ENCODE data around the gene G0S2.
A peak's percentile ranks its signal among the peaks of the same experiment; 100 is the strongest.

The G0S2 gene, protein sequence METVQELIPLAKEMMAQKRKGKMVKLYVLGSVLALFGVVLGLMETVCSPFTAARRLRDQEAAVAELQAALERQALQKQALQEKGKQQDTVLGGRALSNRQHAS

DNA sequence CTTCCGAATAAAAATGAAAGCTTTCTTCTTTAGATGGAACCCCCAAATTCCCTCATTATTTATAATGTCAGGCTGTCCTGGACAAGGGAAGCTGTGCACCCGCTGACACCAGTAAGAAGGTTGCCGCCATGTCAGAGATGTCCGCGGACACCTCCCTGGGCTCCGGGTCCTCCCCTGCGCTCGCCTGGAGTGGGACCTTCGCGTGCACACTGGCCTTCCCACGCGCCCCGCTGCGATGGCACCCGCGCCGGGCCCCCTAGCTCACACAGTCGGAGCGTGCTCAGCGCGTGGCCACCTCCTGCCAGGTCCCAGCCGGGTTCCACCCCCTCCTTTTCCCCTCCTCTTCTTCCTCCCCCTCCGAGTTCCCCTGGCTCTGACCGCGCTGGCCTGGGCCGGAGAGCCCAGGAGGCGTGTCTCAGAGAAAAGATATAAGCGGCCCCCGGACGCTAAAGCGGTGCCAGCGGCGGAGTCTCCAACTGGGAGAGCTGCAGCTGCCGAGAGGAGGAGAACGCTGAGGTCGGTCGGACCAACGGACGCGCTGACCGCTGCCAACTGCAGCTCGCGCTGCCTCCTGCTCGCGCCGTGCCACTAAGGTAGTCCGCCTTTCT, at the start of gene G0S2:
G0S2 (plus strand) TSS at position 456 of the 608 bp plus-strand sequence. CDS start 273 bp downstream, outside the sequence.
- H3K4me3 ChIP-seq (ENCODE audit: low read length), result peak within 1 kb of the TSS; percentile 41
- peak; percentile 34 for DNase-seq (ENCODE audit: low read depth)
- TF ChIP-seq, protein P1, sequence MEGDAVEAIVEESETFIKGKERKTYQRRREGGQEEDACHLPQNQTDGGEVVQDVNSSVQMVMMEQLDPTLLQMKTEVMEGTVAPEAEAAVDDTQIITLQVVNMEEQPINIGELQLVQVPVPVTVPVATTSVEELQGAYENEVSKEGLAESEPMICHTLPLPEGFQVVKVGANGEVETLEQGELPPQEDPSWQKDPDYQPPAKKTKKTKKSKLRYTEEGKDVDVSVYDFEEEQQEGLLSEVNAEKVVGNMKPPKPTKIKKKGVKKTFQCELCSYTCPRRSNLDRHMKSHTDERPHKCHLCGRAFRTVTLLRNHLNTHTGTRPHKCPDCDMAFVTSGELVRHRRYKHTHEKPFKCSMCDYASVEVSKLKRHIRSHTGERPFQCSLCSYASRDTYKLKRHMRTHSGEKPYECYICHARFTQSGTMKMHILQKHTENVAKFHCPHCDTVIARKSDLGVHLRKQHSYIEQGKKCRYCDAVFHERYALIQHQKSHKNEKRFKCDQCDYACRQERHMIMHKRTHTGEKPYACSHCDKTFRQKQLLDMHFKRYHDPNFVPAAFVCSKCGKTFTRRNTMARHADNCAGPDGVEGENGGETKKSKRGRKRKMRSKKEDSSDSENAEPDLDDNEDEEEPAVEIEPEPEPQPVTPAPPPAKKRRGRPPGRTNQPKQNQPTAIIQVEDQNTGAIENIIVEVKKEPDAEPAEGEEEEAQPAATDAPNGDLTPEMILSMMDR (IDR thresholded peaks at IDR 0.05; ENCODE audit: insufficient read depth, low read depth, low read length, missing control alignments), result no peak

DNA sequence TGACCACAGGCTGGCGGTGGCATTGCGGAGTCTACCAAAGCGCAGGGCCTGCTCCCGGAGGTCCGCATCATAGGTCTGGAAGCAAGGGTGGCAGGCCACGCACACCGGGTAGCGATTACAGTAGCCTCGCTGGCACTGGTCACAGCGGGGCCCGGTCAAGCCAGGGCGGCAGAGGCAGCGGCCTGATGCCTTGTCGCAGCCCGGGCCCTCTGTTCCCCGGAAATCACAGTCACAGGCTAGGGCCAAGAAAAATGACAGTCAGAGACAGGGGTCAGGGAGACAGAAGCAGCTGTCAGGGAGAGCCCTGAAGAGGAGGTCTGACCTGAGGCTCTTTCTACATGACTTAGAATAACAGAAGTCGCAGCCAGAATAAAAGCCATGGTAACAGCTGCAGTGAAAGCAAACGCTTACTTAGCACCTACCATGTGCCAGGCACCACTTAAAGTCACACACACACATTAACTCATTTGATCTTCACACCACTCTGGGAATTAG, 49.4 kb upstream of the G0S2 start:
- TF ChIP-seq, protein P1 (IDR thresholded peaks at IDR 0.05; ENCODE audit: insufficient read depth, low read depth, low read length, missing control alignments), result no peak
- no peak for DNase-seq (ENCODE audit: low read depth)
- H3K4me3 ChIP-seq (ENCODE audit: low read length), result no peak overlapping the region

DNA sequence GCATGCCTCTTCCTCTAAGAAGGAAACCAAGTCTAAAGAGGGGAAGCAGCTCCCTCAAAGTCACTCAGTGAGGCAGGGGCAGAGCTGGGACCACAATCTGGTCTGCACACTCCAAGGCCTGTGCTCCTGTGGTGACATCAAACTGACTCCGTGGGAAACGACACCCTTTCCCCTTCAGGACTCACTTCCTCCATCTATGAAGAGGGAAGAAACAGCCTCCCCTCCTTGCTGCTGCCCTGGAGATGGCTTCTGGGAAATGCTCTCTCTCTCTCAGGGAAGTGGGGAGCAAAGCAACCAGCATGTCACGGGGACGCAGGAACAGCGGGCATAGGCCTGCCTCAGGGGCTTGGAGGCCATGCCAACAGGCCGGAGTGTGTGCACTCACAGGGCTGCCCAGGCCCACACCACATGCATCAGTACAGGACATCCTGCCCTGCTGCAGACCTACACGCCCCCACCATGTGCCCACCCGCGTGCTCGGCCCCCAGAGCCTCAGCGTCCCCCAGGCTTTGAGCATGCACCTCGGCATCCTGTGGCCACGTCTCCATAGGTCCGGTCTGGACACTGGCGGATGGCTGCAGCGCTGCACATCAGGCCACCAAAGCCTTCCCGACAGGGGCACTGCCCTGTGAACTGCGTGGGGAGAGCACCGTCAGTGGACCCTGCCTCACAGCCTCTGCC, 48.7 kb upstream of the G0S2 start:
- no peak overlapping the region for H3K4me3 ChIP-seq (ENCODE audit: low read length)
- DNase-seq (ENCODE audit: low read depth), result no peak
- TF ChIP-seq, protein P1 (IDR thresholded peaks at IDR 0.05; ENCODE audit: insufficient read depth, low read depth, low read length, missing control alignments), result no peak

DNA sequence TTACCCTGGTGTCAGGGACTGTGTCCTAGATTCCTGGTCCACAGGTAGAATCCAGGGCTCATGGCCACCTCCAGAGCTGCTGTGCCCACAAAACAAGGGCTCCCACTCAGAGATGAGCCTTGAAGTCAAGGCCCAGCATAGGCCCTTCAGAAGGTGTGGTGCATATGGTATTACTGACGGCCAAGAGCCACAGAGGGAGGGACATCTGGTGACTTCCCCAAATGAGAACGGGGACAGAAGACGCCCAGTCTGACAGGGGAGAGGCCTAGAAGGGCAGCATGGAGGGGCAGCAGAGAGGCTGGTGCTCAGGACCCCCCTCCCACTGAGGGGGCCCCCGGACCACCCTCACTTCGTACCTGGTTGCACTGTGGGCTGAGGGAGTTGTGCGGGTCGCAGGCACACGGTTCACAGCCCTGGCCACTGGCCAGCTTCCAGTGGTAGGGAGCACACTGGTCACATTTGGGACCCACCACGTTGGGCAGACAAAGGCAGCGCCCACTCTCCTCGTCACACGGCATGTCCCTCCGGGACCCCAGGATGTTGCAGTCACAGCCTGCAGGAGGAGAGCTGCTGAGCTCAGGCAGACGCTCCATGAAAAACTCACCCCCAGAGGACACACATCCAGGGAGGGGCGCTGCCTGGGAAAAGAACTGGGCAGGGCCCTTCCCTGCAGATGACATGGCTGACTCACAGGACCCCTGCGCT, 48.0 kb upstream of the G0S2 start:
- DNase-seq (ENCODE audit: low read depth), result no peak
- no peak overlapping the region for H3K4me3 ChIP-seq (ENCODE audit: low read length)
- TF ChIP-seq, protein P1 (IDR thresholded peaks at IDR 0.05; ENCODE audit: insufficient read depth, low read depth, low read length, missing control alignments), result no peak

DNA sequence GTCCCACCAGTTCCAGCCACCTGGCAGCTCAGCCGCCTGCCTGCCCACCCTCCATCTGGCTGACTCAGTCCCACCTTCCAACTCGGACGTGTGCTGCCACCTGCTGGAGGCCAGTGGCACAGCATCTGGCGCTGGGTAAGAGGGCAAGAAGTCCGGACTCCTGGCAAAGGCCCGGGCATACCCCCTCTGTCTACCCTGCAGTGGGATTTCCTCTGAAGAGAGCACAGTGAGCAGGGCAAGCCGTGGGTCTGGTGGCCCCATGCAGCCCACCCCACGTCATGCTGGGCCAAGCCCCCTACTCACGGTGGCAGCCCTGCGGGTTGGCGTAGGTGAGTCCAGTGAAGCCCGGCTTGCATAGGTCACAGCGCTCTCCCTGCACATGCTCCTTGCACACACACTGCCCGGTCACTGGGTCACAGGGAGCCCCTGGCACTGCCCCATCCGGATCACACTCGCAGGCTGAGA, 47.4 kb upstream of the G0S2 start:
- TF ChIP-seq, protein P1 (IDR thresholded peaks at IDR 0.05; ENCODE audit: insufficient read depth, low read depth, low read length, missing control alignments), result peak; percentile 92
- peak; percentile 63 for DNase-seq (ENCODE audit: low read depth)
- H3K4me3 ChIP-seq (ENCODE audit: low read length), result no peak overlapping the region

DNA sequence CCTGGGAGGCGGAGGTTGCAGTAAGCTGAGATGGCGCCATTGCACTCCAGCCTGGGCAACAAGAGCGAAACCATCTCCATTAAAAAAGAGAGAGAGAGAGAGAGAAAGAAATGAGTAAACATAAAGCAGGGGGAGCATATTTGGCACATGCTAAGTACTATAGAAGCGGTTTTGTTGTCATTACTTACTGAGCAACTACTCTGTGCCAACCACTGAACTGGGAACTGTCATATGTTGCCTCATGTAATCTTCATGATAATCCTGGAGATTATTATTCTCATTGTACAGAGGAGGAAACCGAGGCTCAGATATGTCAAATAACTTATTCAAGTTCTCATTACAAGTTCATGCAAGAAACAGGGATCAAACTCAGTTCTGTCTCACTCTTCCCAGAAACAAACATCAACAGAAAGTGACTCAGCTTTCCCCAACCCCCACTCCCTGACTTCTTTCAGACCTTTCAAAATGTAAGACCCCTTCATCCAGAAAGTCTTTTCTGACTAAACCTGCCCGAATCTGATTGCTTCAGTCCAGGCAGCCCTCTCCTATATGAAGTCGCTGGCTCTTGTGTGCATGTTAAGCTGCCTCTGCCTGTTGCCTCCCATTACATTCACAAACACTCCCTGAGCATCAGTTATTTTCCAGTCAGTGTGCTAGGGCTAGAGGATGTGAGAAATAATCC, 46.5 kb upstream of the G0S2 start:
- no peak for DNase-seq (ENCODE audit: low read depth)
- H3K4me3 ChIP-seq (ENCODE audit: low read length), result no peak overlapping the region
- TF ChIP-seq, protein P1 (IDR thresholded peaks at IDR 0.05; ENCODE audit: insufficient read depth, low read depth, low read length, missing control alignments), result no peak
